GM23338 (cell line): Measurements from ENCODE around the gene STX17. TPM values are rescaled to one million over a fixed set of nuclear protein-coding genes. Genes with fewer than 3 reads are reported as not detected.

Experiments used
- ATAC-seq: fragments of 200-7000 bp; cut with Tn5 transposase; 3 replicates; pipeline ENCODE4 v1.9.1; 2020
- DNase-seq: peaks from one replicate; pipeline ENCODE4 v3.0.0-alpha.2; 2015; ENCODE audit warnings: low spot score
- H2AFZ ChIP-seq: fragments of 200-600 bp; sonication (generic); 2 replicates; pipeline ENCODE4 v1.8.0; 2016; ENCODE audit warnings: antibody characterized with exemption, mild to moderate bottlenecking, moderate library complexity
- H3F3A ChIP-seq: fragments of 200-600 bp; sonication (generic); replicated peaks from 2 replicates; pipeline ENCODE4 v1.8.0; 2017; ENCODE audit warnings: antibody characterized with exemption, mixed run types, low read depth
- H3K27ac ChIP-seq: fragments of 200-600 bp; sonication (generic); 2 replicates; pipeline ENCODE4 v1.6.1; 2016; ENCODE audit warnings: low read depth
- H3K27me3 ChIP-seq: fragments of 200-600 bp; sonication (generic); 2 replicates; pipeline ENCODE4 v1.8.0; 2016; ENCODE audit warnings: mild to moderate bottlenecking, mixed run types, moderate library complexity; ENCODE audit not compliant: insufficient read depth
- H3K36me3 ChIP-seq: fragments of 200-600 bp; sonication (generic); 2 replicates; pipeline ENCODE4 v1.8.0; 2016; ENCODE audit warnings: mild to moderate bottlenecking; ENCODE audit not compliant: insufficient read depth
- H3K4me1 ChIP-seq: fragments of 200-600 bp; sonication (generic); 2 replicates; pipeline ENCODE4 v1.8.0; 2016; ENCODE audit warnings: mild to moderate bottlenecking, moderate library complexity; ENCODE audit not compliant: insufficient read depth
- H3K4me2 ChIP-seq: fragments of 200-600 bp; sonication (generic); 2 replicates; pipeline ENCODE4 v1.7.1; 2017; ENCODE audit warnings: mixed run types
- H3K4me3 ChIP-seq: fragments of 200-600 bp; sonication (generic); 2 replicates; pipeline ENCODE4 v1.6.1; 2016; ENCODE audit warnings: mixed run types
- H3K79me2 ChIP-seq: fragments of 200-600 bp; sonication (generic); replicated peaks from 2 replicates; pipeline ENCODE4 v1.8.0; 2017; ENCODE audit warnings: mild to moderate bottlenecking; ENCODE audit not compliant: insufficient read depth
- H3K9me2 ChIP-seq: fragments of 200-600 bp; sonication (generic); 2 replicates; pipeline ENCODE4 v1.8.0; 2017; ENCODE audit not compliant: insufficient read depth
- H4K20me1 ChIP-seq: fragments of 200-600 bp; sonication (generic); replicated peaks from 2 replicates; pipeline ENCODE4 v1.8.0; 2017; ENCODE audit warnings: mild to moderate bottlenecking; ENCODE audit not compliant: insufficient read depth
- H3K27ac Mint-ChIP-seq: 2 replicates; pipeline ENCODE4 v1.8.0; 2020; ENCODE audit warnings: inconsistent platforms, mild to moderate bottlenecking, moderate library complexity, mixed read lengths
- H3K27me3 Mint-ChIP-seq: 3 replicates; pipeline ENCODE4 v1.8.0; 2022; ENCODE audit warnings: low read depth, mild to moderate bottlenecking, moderate library complexity, mixed read lengths, inconsistent platforms; ENCODE audit not compliant: insufficient read depth, poor library complexity
- H3K36me3 Mint-ChIP-seq: 3 replicates; pipeline ENCODE4 v1.8.0; 2021; ENCODE audit warnings: low read depth, mild to moderate bottlenecking, inconsistent platforms, moderate library complexity, mixed read lengths
- H3K4me1 Mint-ChIP-seq: 3 replicates; pipeline ENCODE4 v1.8.0; 2020; ENCODE audit warnings: mild to moderate bottlenecking, inconsistent platforms, mixed read lengths
- H3K4me3 Mint-ChIP-seq: 3 replicates; pipeline ENCODE4 v1.8.0; 2021; ENCODE audit warnings: moderate library complexity, mild to moderate bottlenecking, inconsistent platforms, mixed read lengths
- H3K9me3 Mint-ChIP-seq: 3 replicates; pipeline ENCODE4 v1.8.0; 2020; ENCODE audit warnings: moderate library complexity, mild to moderate bottlenecking, inconsistent platforms, mixed read lengths
- CREB1 ChIP-seq: fragments of 250-450 bp; sonication (Bioruptor Pico); IDR thresholded peaks from 2 replicates; pipeline ENCODE4 v1.5.0; 2020; ENCODE audit warnings: low read depth, mild to moderate bottlenecking, moderate library complexity
- CTCF ChIP-seq, 2 experiments: fragments of 200-600 bp in 1 of 2; sonication (generic) in 1 of 2; conservative IDR thresholded peaks; 2 replicates each; pipeline versions ENCODE4 v1.5.1 to v1.6.1; 2016 to 2017; ENCODE audit warnings: antibody characterized with exemption in 2 of 2, low read depth in 2 of 2, mild to moderate bottlenecking in 2 of 2, moderate library complexity in 1 of 2
- ETS1 ChIP-seq: IDR thresholded peaks from 2 replicates; pipeline ENCODE4 v1.6.1; 2016; ENCODE audit warnings: antibody characterized with exemption
- JUNB ChIP-seq: IDR thresholded peaks from one replicate; pipeline ENCODE4 v1.6.1; 2016; ENCODE audit warnings: antibody characterized with exemption; ENCODE audit not compliant: unreplicated experiment
- POLR2AphosphoS5 ChIP-seq: IDR thresholded peaks from 2 replicates; pipeline ENCODE4 v1.6.1; 2016; ENCODE audit warnings: antibody characterized with exemption, low read depth
- REST ChIP-seq: IDR thresholded peaks from one replicate; pipeline ENCODE4 v1.6.1; 2018; ENCODE audit warnings: antibody characterized with exemption; ENCODE audit not compliant: unreplicated experiment
- STAT1 ChIP-seq: IDR thresholded peaks from one replicate; pipeline ENCODE4 v1.6.1; 2016; ENCODE audit warnings: antibody characterized with exemption; ENCODE audit not compliant: unreplicated experiment
- ZNF114 ChIP-seq: fragments of 250-450 bp; sonication (Bioruptor Pico); IDR thresholded peaks from 2 replicates; pipeline ENCODE4 v1.5.0; 2020; ENCODE audit warnings: mild to moderate bottlenecking, moderate library complexity
- polyA plus RNA-seq: library from polyadenylated mRNA; unstranded; fragments of >200 nt; fragmentation: Nextera tagmentation; extraction: Ambion mirVana; gene quantifications from 2 replicates; pipeline ENCODE4 v1.2.1, GENCODE V29; 2016
- total RNA-seq: library from RNA; depleted of rRNA; stranded (reverse); fragments of >200 nt; shearing (Covaris generic); gene quantifications from 2 replicates; pipeline ENCODE4 v1.2.3, GENCODE V29; 2014

Gene STX17
- total and polyA plus RNA-seq, 2 experiments from 2014 or later: 12.9 to 24.2 TPM

- no peaks in the 10 kb centered on the region for H3K36me3 ChIP-seq
- TF ChIP-seq JUNB: no peak
- peaks cover 3% of the 10 kb centered on the region; the same call in 1 of the 3 replicates for H3K9me3 Mint-ChIP-seq
- peak; percentile 80 for ATAC-seq
- H3K4me1 ChIP-seq: 0 out of 2 replicates have a peak, but pooled peaks cover 7% of the 10 kb centered on the region
- H3K4me3 ChIP-seq: no peak overlapping the region
- H3K79me2 ChIP-seq: no peaks in the 10 kb centered on the region
- peak overlapping the region; percentile 59; the same call in 1 of the 2 replicates for H3K27ac Mint-ChIP-seq
- no peak overlapping the region for H3K4me2 ChIP-seq
- no peak overlapping the region for H3K27ac ChIP-seq
- H4K20me1 ChIP-seq: no peaks in the 10 kb centered on the region
- H3K36me3 Mint-ChIP-seq: no peaks in the 10 kb centered on the region
- H3F3A ChIP-seq: no peaks in the 10 kb centered on the region
- H3K27me3 Mint-ChIP-seq: no peaks in the 10 kb centered on the region
- H3K27me3 ChIP-seq: no peaks in the 10 kb centered on the region
- no peak overlapping the region for H3K4me3 Mint-ChIP-seq
- H3K4me1 Mint-ChIP-seq: peaks cover 22% of the 10 kb centered on the region
- no peak overlapping the region for H2AFZ ChIP-seq
- no peaks in the 10 kb centered on the region; the same call in 1 of the 2 replicates for H3K9me2 ChIP-seq
- DNase-seq: peak; percentile 85
Observed at GRCh38 chr9:99859243-99859980, 47.0 kb upstream of the STX17 start.

GRCh38 chr9:99860266-99860665 lies 46.2 kb upstream of the STX17 start:
- no peaks in the 10 kb centered on the region for H3K36me3 Mint-ChIP-seq
- Histone ChIP-seq H3K27me3 (no peaks in the 10 kb centered on the region), H3K9me2 (no peaks in the 10 kb centered on the region), H3K79me2 (no peaks in the 10 kb centered on the region), H4K20me1 (no peaks in the 10 kb centered on the region), H3K4me1 (0 out of 2 replicates have a peak, but pooled peaks cover 7% of the 10 kb centered on the region), H3F3A (no peaks in the 10 kb centered on the region), H2AFZ (no peak overlapping the region), H3K36me3 (no peaks in the 10 kb centered on the region), H3K27ac (no peak overlapping the region), H3K4me2 (no peak overlapping the region), H3K4me3 (no peak overlapping the region)
- H3K4me3 Mint-ChIP-seq: no peak overlapping the region
- H3K27ac Mint-ChIP-seq: no peak overlapping the region
- no peaks in the 10 kb centered on the region for H3K27me3 Mint-ChIP-seq
- peaks cover 22% of the 10 kb centered on the region for H3K4me1 Mint-ChIP-seq
- no peak for TF ChIP-seq ZNF114
- no peak for TF ChIP-seq ETS1
- no peak for TF ChIP-seq CREB1
- no peak for TF ChIP-seq CTCF (conservative IDR thresholded peaks at IDR 0.05; ENCODE audit: low read depth in 2 of 2)
- no peak for TF ChIP-seq REST
- no peak for TF ChIP-seq STAT1
- TF ChIP-seq POLR2AphosphoS5: no peak
- DNase-seq: no peak
- no peak for ATAC-seq
- H3K9me3 Mint-ChIP-seq: no peaks in the 10 kb centered on the region
